SU-DHL-6 (cell line): ENCODE data around the gene RPLP2.

Experiments used
- H2AFZ ChIP-seq: fragments of 200-600 bp; sonication (generic); 2 replicates; pipeline ENCODE4 v1.6.1; 2014; ENCODE audit warnings: low read depth, mild to moderate bottlenecking, moderate library complexity, mixed read lengths, antibody characterized with exemption, low read length; ENCODE audit not compliant: severe bottlenecking
- H3F3A ChIP-seq: fragments of 200-600 bp; shearing (Covaris generic); 2 replicates; pipeline ENCODE4 v1.6.0; 2016; ENCODE audit warnings: antibody characterized with exemption, mild to moderate bottlenecking; ENCODE audit not compliant: insufficient read depth
- H3K27ac ChIP-seq: fragments of 200-600 bp; sonication (generic); 2 replicates; pipeline ENCODE4 v1.5.1; 2016; ENCODE audit warnings: low read depth, mild to moderate bottlenecking, low read length, moderate library complexity, mixed read lengths
- H3K27me3 ChIP-seq: fragments of 200-600 bp; sonication (generic), shearing (Covaris generic); 2 replicates; pipeline ENCODE4 v1.6.0; 2014; ENCODE audit warnings: mild to moderate bottlenecking, low read length
- H3K36me3 ChIP-seq: fragments of 200-600 bp; sonication (generic); 2 replicates; pipeline ENCODE4 v1.6.1; 2014; ENCODE audit warnings: mild to moderate bottlenecking, low read length, mixed read lengths
- H3K4me2 ChIP-seq: fragments of 300-600, 200-600 bp; shearing (Covaris generic), sonication (generic); 2 replicates; pipeline ENCODE4 v1.6.0; 2014; ENCODE audit warnings: low read length, low read depth, mild to moderate bottlenecking; ENCODE audit not compliant: poor library complexity, severe bottlenecking
- H3K4me3 ChIP-seq: fragments of 200-600 bp; sonication (generic); 2 replicates; pipeline ENCODE4 v1.5.1; 2014; ENCODE audit warnings: antibody characterized with exemption, low read length, mild to moderate bottlenecking, mixed read lengths; ENCODE audit not compliant: insufficient read depth, poor library complexity, severe bottlenecking
- H3K79me2 ChIP-seq: fragments of 200-600 bp; sonication (generic); 2 replicates; pipeline ENCODE4 v1.6.1; 2014; ENCODE audit warnings: mild to moderate bottlenecking, low read length, moderate library complexity; ENCODE audit not compliant: insufficient read depth
- H3K9ac ChIP-seq: fragments of 200-600 bp; sonication (generic); 2 replicates; pipeline ENCODE4 v1.7.0; 2014; ENCODE audit warnings: mild to moderate bottlenecking, low read length
- H3K9me2 ChIP-seq: fragments of 200-600 bp; sonication (generic); replicated peaks from 2 replicates; pipeline ENCODE4 v1.6.1; 2014; ENCODE audit warnings: low read length; ENCODE audit not compliant: insufficient read depth
- H3K9me3 ChIP-seq: fragments of 200-600 bp; sonication (generic); 2 replicates; pipeline ENCODE4 v1.6.1; 2014; ENCODE audit warnings: low read length, mixed read lengths; ENCODE audit not compliant: insufficient read depth
- H4K20me1 ChIP-seq: fragments of 200-600 bp; sonication (generic); 2 replicates; pipeline ENCODE4 v1.6.1; 2014; ENCODE audit warnings: low read depth, mild to moderate bottlenecking, antibody characterized with exemption, low read length, moderate library complexity, mixed read lengths
- EZH2phosphoT487 ChIP-seq: fragments of 200-600 bp; sonication (generic), shearing (Covaris generic); conservative IDR thresholded peaks from 2 replicates; pipeline ENCODE4 v1.6.1; 2018; ENCODE audit warnings: mild to moderate bottlenecking, antibody characterized with exemption, low read length, moderate library complexity, mixed read lengths
- TF ChIP-seq, protein P1 (sequence below): fragments of 200-600 bp; sonication (generic); IDR thresholded peaks from one replicate; pipeline ENCODE4 v1.5.1; 2017; ENCODE audit warnings: antibody characterized with exemption, mild to moderate bottlenecking, low read length, moderate library complexity; ENCODE audit not compliant: insufficient read depth, poor library complexity, severe bottlenecking

The RPLP2 gene

DNA sequence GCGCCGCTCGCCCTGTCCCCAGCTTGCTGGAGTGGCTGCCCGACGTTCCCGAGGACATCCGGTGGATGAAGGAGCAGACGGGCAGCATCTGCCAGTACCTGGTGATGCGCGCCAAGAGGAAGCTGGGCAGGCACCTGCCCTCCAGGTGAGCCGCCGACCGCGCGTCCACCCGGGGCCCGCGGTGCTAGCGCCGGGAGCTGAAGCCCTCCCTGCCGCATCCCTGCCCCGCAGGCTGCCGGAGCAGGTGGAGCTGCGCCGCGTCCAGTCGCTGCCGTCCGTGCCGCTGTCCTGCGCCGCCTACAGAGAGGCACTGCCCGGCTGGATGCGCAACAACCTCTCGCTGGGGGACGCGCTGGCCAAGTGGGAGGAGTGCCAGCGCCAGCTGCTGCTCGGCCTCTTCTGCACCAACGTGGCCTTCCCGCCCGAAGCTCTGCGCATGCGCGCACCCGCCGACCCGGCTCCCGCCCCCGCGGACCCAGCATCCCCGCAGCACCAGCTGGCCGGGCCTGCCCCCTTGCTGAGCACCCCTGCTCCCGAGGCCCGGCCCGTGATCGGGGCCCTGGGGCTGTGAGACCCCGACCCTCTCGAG is 14.6 kb downstream of the RPLP2 start:
- Histone ChIP-seq H3K9me3 (no peaks in the 10 kb centered on the region), H2AFZ (no peak overlapping the region), H3K79me2 (no peaks in the 10 kb centered on the region), H3K27ac (no peak overlapping the region), H3F3A (no peaks in the 10 kb centered on the region), H3K9ac (no peak overlapping the region), H3K4me2 (no peak overlapping the region), H4K20me1 (no peaks in the 10 kb centered on the region; the same call in 1 of the 2 replicates), H3K9me2 (no peaks in the 10 kb centered on the region), H3K27me3 (no peaks in the 10 kb centered on the region), H3K36me3 (no peaks in the 10 kb centered on the region), H3K4me3 (no peak overlapping the region)
- TF ChIP-seq, protein P1, sequence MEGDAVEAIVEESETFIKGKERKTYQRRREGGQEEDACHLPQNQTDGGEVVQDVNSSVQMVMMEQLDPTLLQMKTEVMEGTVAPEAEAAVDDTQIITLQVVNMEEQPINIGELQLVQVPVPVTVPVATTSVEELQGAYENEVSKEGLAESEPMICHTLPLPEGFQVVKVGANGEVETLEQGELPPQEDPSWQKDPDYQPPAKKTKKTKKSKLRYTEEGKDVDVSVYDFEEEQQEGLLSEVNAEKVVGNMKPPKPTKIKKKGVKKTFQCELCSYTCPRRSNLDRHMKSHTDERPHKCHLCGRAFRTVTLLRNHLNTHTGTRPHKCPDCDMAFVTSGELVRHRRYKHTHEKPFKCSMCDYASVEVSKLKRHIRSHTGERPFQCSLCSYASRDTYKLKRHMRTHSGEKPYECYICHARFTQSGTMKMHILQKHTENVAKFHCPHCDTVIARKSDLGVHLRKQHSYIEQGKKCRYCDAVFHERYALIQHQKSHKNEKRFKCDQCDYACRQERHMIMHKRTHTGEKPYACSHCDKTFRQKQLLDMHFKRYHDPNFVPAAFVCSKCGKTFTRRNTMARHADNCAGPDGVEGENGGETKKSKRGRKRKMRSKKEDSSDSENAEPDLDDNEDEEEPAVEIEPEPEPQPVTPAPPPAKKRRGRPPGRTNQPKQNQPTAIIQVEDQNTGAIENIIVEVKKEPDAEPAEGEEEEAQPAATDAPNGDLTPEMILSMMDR: no peak
- no peak for TF ChIP-seq EZH2phosphoT487

DNA sequence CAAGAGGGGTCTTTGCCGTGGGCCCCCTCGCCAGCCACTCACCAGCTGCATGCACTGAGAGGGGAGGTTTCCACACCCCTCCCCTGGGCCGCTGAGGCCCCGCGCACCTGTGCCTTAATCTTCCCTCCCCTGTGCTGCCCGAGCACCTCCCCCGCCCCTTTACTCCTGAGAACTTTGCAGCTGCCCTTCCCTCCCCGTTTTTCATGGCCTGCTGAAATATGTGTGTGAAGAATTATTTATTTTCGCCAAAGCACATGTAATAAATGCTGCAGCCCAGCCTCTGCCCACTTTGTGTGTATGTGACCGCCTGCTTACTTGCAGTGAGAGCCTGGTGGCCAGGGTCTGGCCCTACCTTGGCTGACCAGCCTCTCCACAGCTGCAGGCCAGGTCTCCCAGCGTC is 15.2 kb downstream of the RPLP2 start:
- H2AFZ ChIP-seq: no peak overlapping the region
- TF ChIP-seq, protein P1: no peak
- TF ChIP-seq EZH2phosphoT487: no peak
- H3F3A ChIP-seq: no peaks in the 10 kb centered on the region
- no peak overlapping the region for H3K4me2 ChIP-seq
- no peaks in the 10 kb centered on the region for H3K79me2 ChIP-seq
- no peaks in the 10 kb centered on the region; the same call in 1 of the 2 replicates for H4K20me1 ChIP-seq
- no peaks in the 10 kb centered on the region for H3K36me3 ChIP-seq
- no peak overlapping the region for H3K4me3 ChIP-seq
- H3K9me2 ChIP-seq: no peaks in the 10 kb centered on the region
- H3K27me3 ChIP-seq: no peaks in the 10 kb centered on the region
- no peak overlapping the region for H3K9ac ChIP-seq
- H3K9me3 ChIP-seq: no peaks in the 10 kb centered on the region
- no peak overlapping the region for H3K27ac ChIP-seq

DNA sequence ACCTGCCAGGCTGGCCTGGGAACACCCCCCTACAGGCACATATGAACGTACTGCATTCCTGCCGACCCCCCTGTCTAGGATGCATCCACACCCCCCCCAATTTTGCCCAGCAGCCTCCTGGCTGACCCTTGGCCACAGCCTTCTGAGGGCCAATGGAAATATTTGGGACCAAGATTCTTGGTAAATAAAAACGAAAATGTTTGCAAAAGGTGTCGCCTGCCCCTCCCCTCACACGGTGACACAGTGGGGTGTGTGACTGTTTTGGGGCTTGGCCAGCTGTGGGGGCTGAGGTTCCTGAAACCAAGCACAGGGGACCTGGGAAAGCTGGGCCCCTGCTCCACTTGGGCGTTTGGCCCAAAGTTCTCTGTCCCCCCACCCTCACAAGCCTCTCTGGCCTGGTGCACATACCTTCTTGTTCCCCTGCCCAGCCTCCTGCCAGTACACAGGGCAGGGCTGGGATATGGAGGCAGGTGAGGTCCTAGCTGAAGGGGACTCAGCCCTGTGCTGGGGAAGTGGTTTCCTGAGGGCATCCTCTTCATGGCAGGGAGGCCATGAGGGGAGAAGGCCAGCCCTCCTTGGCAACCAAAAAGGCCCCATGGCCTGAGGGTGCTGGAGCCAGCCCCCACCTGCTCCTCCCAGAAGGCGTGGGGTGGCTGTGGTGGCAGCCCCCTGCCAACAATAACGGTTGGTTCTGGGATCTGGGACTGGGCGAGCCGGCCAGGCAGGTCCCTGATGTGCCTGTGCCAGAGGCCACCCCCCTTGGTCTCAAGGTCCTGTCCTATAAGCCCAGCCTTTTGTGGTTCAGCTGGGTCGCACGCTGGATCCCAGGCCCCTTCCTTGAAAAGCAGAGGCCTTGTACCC is 15.8 kb downstream of the RPLP2 start:
- no peaks in the 10 kb centered on the region for H3K9me2 ChIP-seq
- H3K27ac ChIP-seq: no peak overlapping the region
- no peak overlapping the region for H3K9ac ChIP-seq
- no peak overlapping the region for H3K4me3 ChIP-seq
- TF ChIP-seq, protein P1: no peak
- TF ChIP-seq EZH2phosphoT487: no peak
- no peaks in the 10 kb centered on the region for H3K36me3 ChIP-seq
- H3K79me2 ChIP-seq: no peaks in the 10 kb centered on the region
- no peak overlapping the region for H3K4me2 ChIP-seq
- no peaks in the 10 kb centered on the region; the same call in 1 of the 2 replicates for H4K20me1 ChIP-seq
- no peaks in the 10 kb centered on the region for H3K27me3 ChIP-seq
- no peaks in the 10 kb centered on the region for H3F3A ChIP-seq
- no peak overlapping the region for H2AFZ ChIP-seq
- no peaks in the 10 kb centered on the region for H3K9me3 ChIP-seq
